HEK293 (cell line): ENCODE measurements around the gene C1QC.
A peak's percentile ranks its signal among the peaks of the same experiment; 100 is the strongest.

Source experiments
- CTCF ChIA-PET: fragments of 350-600 bp; formaldehyde crosslinking; extraction: SDS; loops from one replicate; lab custom pipeline; 2021; ENCODE audit warnings: antibody characterized with exemption; lab: Yijun Ruan, JAX
- POLR2A ChIA-PET: fragments of 300-600 bp; formaldehyde crosslinking; extraction: SDS; loops from one replicate; lab custom pipeline; 2020; ENCODE audit warnings: antibody characterized with exemption, inconsistent platforms; lab: Yijun Ruan, JAX
- H3K27ac ChIP-seq: fragments of 200-500 bp; sonication (Bioruptor generic); 2 replicates; pipeline ENCODE4 v1.5.1; 2014; ENCODE audit warnings: low read depth, low read length, control low read depth, inconsistent platforms; ENCODE audit errors: extremely low read depth
- H3K36me3 ChIP-seq, 2 experiments: fragments of 200-500 bp in 1 of 2; sonication (Bioruptor generic) in 1 of 2; 1 replicate in 1 of 2; 2 replicates in 1 of 2; pipeline ENCODE4 v1.5.1; 2014 to 2017; ENCODE audit warnings: inconsistent platforms in 2 of 2, low read length in 2 of 2; ENCODE audit not compliant: control insufficient read depth in 2 of 2, insufficient read depth in 1 of 2
- H3K4me1 ChIP-seq: fragments of 200-500 bp; sonication (Bioruptor generic); 2 replicates; pipeline ENCODE4 v1.5.1; 2014; ENCODE audit warnings: mild to moderate bottlenecking, low read length, inconsistent platforms; ENCODE audit not compliant: control insufficient read depth, insufficient read depth
- H3K4me3 ChIP-seq: 2 replicates; pipeline ENCODE4 v1.5.1; 2011; ENCODE audit warnings: low read depth, mild to moderate bottlenecking, control low read depth, low read length, moderate library complexity
- H3K9me3 ChIP-seq: fragments of 200-500 bp; sonication (Bioruptor generic); 2 replicates; pipeline ENCODE4 v1.5.1; 2014; ENCODE audit warnings: low read depth, low read length, inconsistent platforms; ENCODE audit not compliant: control insufficient read depth, insufficient read depth
- EGR2 ChIP-seq: fragments of 450-650 bp; formaldehyde crosslinking; IDR thresholded peaks from 2 replicates; pipeline ENCODE4 v1.5.1; 2016; ENCODE audit warnings: low read depth, missing biosample characterization, missing genetic modification characterization
- GLI2 ChIP-seq: fragments of 450-650 bp; formaldehyde crosslinking; IDR thresholded peaks from 2 replicates; pipeline ENCODE4; 2017; ENCODE audit warnings: missing biosample characterization, missing genetic modification characterization, low read depth, borderline replicate concordance
- PRDM1 ChIP-seq: fragments of 450-650 bp; formaldehyde crosslinking; IDR thresholded peaks from 2 replicates; pipeline ENCODE4; 2016; ENCODE audit warnings: missing biosample characterization, missing genetic modification characterization
- ZFHX2 ChIP-seq: fragments of 450-650 bp; formaldehyde crosslinking; conservative IDR thresholded peaks from 2 replicates; pipeline ENCODE4 v1.5.1; 2016; ENCODE audit warnings: missing biosample characterization, missing genetic modification characterization
- ZNF138 ChIP-seq: fragments of 450-650 bp; formaldehyde crosslinking; IDR thresholded peaks from 2 replicates; pipeline ENCODE4 v1.5.1; 2016; ENCODE audit warnings: missing biosample characterization, missing genetic modification characterization, borderline replicate concordance
- ZNF169 ChIP-seq: fragments of 450-650 bp; formaldehyde crosslinking; IDR thresholded peaks from 2 replicates; pipeline ENCODE4 v1.5.1; 2016; ENCODE audit warnings: missing biosample characterization, missing genetic modification characterization
- ZNF214 ChIP-seq: fragments of 450-650 bp; formaldehyde crosslinking; IDR thresholded peaks from 2 replicates; pipeline ENCODE4 v1.5.1; 2017; ENCODE audit warnings: missing biosample characterization, mild to moderate bottlenecking, missing genetic modification characterization, borderline replicate concordance
- ZNF223 ChIP-seq: fragments of 450-650 bp; formaldehyde crosslinking; IDR thresholded peaks from 2 replicates; pipeline ENCODE4 v1.5.1; 2016; ENCODE audit warnings: missing biosample characterization, missing genetic modification characterization
- ZNF24 ChIP-seq: fragments of 450-650 bp; formaldehyde crosslinking; IDR thresholded peaks from 2 replicates; pipeline ENCODE4 v1.5.1; 2016; ENCODE audit warnings: missing biosample characterization, missing genetic modification characterization
- ZNF404 ChIP-seq: fragments of 450-650 bp; formaldehyde crosslinking; IDR thresholded peaks from 2 replicates; pipeline ENCODE4 v1.5.1; 2017; ENCODE audit warnings: missing biosample characterization, missing genetic modification characterization
- ZNF433 ChIP-seq: fragments of 450-650 bp; formaldehyde crosslinking; IDR thresholded peaks from 2 replicates; pipeline ENCODE4 v1.5.1; 2016; ENCODE audit warnings: missing biosample characterization, missing genetic modification characterization, low read depth
- ZNF571 ChIP-seq: fragments of 450-650 bp; formaldehyde crosslinking; IDR thresholded peaks from 2 replicates; pipeline ENCODE4 v1.5.0; 2017; ENCODE audit warnings: missing biosample characterization, missing genetic modification characterization
- TF ChIP-seq, protein P1 (sequence below): fragments of 450-650 bp; formaldehyde crosslinking; IDR thresholded peaks from 2 replicates; pipeline ENCODE4 v1.5.1; 2016; ENCODE audit warnings: missing biosample characterization, missing genetic modification characterization, borderline replicate concordance
- TF ChIP-seq, protein P2 (sequence below): fragments of 450-650 bp; formaldehyde crosslinking; IDR thresholded peaks from 2 replicates; pipeline ENCODE4 v1.5.1; 2016; ENCODE audit warnings: missing biosample characterization, missing genetic modification characterization
- TF ChIP-seq, protein P3 (sequence below): fragments of 450-650 bp; formaldehyde crosslinking; IDR thresholded peaks from 2 replicates; pipeline ENCODE4 v1.5.1; 2017; ENCODE audit warnings: missing biosample characterization, mild to moderate bottlenecking, missing genetic modification characterization, moderate library complexity

C1QC gene

DNA sequence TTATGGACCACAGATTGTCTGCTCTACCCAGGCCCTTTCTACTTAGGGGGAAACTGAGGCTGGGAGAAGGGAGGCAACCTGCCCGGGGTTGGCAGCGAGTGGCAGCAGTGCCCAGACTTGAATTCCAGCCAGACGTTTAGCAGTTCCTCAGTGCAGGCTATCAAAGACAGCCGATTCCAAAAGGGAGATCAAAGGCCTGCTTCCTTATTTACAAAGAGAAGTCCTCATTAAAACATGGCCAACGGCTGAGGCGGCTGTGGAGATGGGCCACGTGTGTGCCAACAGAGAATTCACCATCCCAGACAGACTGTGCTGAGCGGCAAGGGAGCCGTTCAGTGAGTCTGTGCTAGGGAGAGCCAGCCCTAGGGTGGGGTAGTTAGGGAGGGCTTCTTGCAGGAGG lies 37.3 kb downstream of the C1QC start:
- H3K36me3 ChIP-seq, result no peaks in the 10 kb centered on the region
- H3K9me3 ChIP-seq, result no peaks in the 10 kb centered on the region
- H3K4me1 ChIP-seq, result no peaks in the 10 kb centered on the region
- POLR2A ChIA-PET, result no interaction called here
- CTCF ChIA-PET, result no interaction called here
- no peak overlapping the region for H3K27ac ChIP-seq
- H3K4me3 ChIP-seq, result no peak overlapping the region
- TF ChIP-seq, protein P1, sequence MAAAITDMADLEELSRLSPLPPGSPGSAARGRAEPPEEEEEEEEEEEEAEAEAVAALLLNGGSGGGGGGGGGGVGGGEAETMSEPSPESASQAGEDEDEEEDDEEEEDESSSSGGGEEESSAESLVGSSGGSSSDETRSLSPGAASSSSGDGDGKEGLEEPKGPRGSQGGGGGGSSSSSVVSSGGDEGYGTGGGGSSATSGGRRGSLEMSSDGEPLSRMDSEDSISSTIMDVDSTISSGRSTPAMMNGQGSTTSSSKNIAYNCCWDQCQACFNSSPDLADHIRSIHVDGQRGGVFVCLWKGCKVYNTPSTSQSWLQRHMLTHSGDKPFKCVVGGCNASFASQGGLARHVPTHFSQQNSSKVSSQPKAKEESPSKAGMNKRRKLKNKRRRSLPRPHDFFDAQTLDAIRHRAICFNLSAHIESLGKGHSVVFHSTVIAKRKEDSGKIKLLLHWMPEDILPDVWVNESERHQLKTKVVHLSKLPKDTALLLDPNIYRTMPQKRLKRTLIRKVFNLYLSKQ, result no peak
- TF ChIP-seq ZNF138 (tag by site-specific recombination) (no peak), ZNF169 (tag by site-specific recombination) (no peak), GLI2 (tag by site-specific recombination) (no peak), ZNF433 (tag by site-specific recombination) (no peak), ZNF571 (tag by site-specific recombination) (no peak)
- TF ChIP-seq, protein P2, sequence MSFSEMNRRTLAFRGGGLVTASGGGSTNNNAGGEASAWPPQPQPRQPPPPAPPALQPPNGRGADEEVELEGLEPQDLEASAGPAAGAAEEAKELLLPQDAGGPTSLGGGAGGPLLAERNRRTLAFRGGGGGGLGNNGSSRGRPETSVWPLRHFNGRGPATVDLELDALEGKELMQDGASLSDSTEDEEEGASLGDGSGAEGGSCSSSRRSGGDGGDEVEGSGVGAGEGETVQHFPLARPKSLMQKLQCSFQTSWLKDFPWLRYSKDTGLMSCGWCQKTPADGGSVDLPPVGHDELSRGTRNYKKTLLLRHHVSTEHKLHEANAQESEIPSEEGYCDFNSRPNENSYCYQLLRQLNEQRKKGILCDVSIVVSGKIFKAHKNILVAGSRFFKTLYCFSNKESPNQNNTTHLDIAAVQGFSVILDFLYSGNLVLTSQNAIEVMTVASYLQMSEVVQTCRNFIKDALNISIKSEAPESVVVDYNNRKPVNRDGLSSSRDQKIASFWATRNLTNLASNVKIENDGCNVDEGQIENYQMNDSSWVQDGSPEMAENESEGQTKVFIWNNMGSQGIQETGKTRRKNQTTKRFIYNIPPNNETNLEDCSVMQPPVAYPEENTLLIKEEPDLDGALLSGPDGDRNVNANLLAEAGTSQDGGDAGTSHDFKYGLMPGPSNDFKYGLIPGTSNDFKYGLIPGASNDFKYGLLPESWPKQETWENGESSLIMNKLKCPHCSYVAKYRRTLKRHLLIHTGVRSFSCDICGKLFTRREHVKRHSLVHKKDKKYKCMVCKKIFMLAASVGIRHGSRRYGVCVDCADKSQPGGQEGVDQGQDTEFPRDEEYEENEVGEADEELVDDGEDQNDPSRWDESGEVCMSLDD (tag by site-specific recombination), result no peak

DNA sequence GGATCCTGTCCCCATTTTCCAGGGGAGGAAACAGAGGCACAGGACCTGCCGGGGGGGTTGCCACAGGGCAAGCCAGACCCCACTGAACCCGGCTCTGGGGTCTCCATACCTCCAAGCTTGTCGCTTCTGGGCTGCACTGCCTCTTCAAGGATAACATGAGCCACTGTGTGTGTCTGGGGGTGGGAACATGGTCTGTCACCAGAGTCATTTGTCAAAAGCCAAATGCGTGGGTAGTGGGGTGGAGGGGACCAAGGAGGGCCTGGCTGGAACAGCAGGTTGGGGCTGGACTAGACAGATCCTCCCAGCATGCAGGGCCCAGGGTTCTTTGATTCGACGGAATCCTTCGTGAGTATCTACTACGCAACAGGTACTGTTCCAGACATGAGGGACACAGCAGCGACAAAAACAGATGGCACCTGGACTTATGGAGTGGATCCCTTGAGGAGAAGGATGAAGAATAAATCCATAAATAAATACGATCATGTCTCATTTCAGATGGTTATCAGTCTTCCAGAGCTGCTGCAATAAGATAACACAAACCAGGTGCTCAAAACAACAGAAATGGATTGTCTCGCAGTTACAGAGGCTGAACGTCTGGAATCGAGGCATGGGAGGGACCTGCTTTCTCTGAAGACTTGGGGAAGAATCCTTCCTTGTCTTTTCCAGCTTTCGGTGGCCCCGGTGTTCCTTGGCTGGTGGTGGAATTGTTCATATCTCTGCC lies 38.3 kb downstream of the C1QC start:
- H3K36me3 ChIP-seq, result no peaks in the 10 kb centered on the region
- H3K4me3 ChIP-seq, result no peak overlapping the region
- POLR2A ChIA-PET, result no interaction called here
- H3K9me3 ChIP-seq, result no peaks in the 10 kb centered on the region
- no peak for TF ChIP-seq PRDM1 (tag by site-specific recombination)
- TF ChIP-seq ZFHX2 (tag by site-specific recombination), result peak; percentile 77
- peak; percentile 76 for TF ChIP-seq EGR2 (tag by site-specific recombination)
- TF ChIP-seq ZNF214 (tag by site-specific recombination), result no peak
- TF ChIP-seq, all 188 proteins: peak for 2
- H3K4me1 ChIP-seq, result no peaks in the 10 kb centered on the region
- CTCF ChIA-PET, result no interaction called here
- no peak overlapping the region for H3K27ac ChIP-seq

DNA sequence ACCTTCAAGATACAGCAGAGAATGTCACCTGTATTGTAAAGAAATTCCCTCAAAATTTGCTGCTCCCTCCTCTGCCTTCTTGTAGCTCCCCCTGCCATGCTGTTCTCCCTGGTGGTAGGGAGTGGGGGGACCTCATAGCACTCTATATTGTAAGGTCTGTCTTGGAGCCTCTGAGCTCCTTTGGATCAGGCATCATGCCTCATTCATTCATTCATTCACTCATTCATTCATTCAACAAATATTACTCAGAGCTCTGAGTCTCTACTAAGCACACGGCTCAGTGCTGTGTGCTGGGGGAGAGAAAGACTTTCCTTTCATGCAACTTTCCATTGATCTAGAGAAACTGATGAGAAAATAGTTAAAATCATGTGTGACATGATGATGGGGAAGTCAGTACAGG lies 40.1 kb downstream of the C1QC start:
- TF ChIP-seq ZNF24, result peak; percentile 55; the same call in 1 of the 2 replicates
- TF ChIP-seq ZNF404 (tag by site-specific recombination), result no peak
- TF ChIP-seq ZNF223, result no peak
- TF ChIP-seq, protein P3, sequence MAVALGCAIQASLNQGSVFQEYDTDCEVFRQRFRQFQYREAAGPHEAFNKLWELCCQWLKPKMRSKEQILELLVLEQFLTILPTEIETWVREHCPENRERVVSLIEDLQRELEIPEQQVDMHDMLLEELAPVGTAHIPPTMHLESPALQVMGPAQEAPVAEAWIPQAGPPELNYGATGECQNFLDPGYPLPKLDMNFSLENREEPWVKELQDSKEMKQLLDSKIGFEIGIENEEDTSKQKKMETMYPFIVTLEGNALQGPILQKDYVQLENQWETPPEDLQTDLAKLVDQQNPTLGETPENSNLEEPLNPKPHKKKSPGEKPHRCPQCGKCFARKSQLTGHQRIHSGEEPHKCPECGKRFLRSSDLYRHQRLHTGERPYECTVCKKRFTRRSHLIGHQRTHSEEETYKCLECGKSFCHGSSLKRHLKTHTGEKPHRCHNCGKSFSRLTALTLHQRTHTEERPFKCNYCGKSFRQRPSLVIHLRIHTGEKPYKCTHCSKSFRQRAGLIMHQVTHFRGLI, result no peak
- TF ChIP-seq, all 188 proteins: peak for 1
- Histone ChIP-seq H3K36me3 (no peaks in the 10 kb centered on the region), H3K9me3 (no peaks in the 10 kb centered on the region), H3K4me3 (no peak overlapping the region), H3K27ac (no peak overlapping the region), H3K4me1 (no peaks in the 10 kb centered on the region)
- CTCF ChIA-PET, result interaction anchor here (0.7 to 2.6 kb wide), 5 partner anchors 9 to 706 kb away, joined by 3 to 11 read pairs (median 5); no protein-coding TSS in a partner anchor
- POLR2A ChIA-PET, result no interaction called here
